GM10847 (cell line): ENCODE results near the gene NUP153.
A peak's percentile ranks its signal among the peaks of the same experiment; 100 is the strongest.

Source experiments
- POLR2A ChIP-seq: IDR thresholded peaks from 2 replicates; pipeline ENCODE4 v1.6.1; 2011; ENCODE audit not compliant: insufficient read length; ENCODE audit errors: extremely low read depth

The NUP153 gene

DNA sequence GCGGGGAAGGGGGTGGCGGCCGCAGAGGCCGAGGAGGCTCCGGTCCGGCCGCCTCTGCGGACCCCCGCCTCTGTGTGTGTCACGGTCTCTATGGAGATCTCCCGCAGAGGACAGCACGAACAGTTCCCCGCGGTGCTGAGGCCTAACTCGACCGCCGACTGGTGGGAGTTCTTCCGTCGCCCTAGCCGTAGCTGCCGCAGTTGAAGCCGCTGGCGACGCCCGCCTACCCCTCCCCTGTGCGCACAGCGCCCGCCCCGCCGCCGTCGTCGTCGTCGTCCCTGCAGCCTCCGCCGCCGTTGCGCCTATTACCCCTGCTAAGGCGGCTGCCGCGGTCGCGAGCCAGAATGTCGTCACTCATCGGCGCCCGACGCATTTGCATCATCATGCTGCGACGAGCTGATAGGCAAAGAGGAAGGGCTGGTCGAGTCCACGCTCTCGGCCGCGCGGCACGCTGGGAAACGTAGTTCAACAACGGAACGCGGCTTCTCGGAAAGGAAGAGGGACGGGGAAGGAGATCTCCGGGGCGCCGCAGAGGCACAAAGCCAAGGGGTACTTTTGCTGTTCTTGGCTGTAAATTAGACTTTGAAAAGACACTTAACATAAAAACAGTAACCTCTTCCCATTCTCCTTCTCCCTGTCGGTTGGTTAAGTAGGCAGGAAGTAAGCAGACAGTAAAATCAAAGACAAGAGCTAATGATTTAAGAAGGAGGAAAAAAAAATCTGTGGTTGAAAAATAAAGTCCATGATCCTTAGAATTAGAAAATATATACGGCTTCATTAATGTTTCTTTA, at the start of gene NUP153:
TSS of gene NUP153 (minus strand) at position 346 of the 791 bp plus-strand sequence. CDS start 538 bp downstream, outside the sequence.
- TF ChIP-seq POLR2A, result peak; percentile 80

DNA sequence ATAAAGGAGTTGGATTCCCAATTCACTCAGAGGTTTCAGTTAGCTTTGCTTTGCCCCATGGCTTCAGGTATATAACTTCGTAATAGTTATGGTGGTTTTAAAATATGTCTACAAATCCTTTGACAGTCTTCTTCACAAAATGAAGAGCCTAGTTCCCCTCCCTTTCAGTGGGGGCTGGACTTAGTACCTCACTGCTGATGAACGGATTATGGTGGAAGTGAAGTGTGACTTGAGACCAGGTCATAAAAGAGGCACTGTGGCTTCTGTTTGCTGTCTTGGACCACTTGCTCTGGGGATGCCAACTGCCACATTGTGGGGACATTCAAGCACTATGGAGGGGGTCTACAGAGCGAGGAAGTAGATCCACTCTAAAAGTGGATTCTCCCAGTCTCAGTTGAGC, 47.5 kb upstream of the NUP153 start:
- no peak for TF ChIP-seq POLR2A

- no peak for TF ChIP-seq POLR2A
Measured at GRCh38 chr6:17744019-17744756, 37.5 kb upstream of the NUP153 start.

GRCh38 chr6:17741507-17741906, 34.8 kb upstream of the NUP153 start:
- no peak for TF ChIP-seq POLR2A

GRCh38 chr6:17740559-17741220, 34.0 kb upstream of the NUP153 start:
- TF ChIP-seq POLR2A, result no peak

DNA sequence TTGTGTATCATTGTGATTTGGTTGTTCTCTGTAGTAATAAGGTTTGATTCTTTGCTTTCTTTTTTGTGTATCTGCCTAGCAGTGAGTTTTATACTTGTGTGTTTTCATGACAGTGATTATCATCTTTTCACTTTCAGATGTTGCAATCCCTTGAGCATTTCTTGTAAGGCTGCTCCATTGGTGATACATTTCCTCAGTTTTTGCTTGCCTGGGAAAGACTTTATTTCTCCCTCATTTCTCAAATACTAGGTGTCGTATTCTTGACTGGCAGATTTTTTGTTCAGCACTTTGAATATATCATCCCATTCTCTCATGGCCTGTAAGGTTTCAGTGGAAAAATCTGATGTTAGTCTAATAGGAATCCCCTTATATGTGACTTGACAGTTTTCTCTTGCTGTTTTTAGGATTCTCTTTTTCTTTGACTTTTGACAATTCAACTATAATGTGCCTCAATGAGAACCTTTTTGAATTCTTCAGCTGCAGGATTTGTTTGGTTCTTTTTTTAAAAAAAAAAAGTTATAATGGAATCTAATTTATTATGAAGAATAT, 31.1 kb upstream of the NUP153 start:
- TF ChIP-seq POLR2A, result no peak

- TF ChIP-seq POLR2A, result no peak
Measured at GRCh38 chr6:17730078-17730704, 23.5 kb upstream of the NUP153 start.

DNA sequence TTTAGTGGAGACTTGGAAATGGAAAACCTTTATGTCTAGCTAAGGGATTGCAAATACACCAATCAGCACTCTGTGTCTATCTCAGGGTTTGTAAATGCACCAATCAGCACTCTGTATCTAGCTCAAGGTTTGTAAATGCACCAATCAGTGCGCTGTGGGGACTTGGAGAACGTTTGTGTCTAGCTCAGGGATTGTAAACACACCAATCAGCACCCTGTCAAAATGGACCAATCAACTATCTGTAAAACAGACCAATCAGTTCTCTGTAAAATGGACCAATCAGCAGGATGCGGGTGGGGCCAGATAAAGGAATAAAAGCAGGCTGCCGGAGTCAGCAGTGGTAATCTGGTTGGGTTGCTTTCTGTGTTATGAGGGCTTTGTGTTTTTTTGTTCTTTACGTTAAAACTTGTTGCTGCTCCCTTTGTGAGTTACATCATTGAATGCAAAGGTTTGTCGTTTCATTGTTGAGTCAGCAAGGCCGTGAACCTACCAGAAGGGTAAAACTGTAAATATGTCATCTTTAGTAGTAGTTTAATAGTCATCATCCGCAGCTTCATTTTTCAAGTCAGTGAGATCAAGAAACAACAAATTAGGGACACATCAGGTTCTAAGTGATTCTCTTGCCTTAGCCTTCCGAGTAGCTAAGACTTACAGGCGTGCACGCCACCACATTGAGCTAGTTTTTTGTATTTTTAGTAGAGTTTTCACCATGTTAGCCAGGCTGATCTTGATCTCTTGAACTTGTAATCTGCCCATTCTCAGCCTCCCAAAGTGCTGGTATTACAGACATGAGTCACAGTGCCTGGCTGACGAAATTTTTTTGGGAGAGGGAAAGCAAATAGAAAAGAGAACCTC, 22.7 kb upstream of the NUP153 start:
- no peak for TF ChIP-seq POLR2A

DNA sequence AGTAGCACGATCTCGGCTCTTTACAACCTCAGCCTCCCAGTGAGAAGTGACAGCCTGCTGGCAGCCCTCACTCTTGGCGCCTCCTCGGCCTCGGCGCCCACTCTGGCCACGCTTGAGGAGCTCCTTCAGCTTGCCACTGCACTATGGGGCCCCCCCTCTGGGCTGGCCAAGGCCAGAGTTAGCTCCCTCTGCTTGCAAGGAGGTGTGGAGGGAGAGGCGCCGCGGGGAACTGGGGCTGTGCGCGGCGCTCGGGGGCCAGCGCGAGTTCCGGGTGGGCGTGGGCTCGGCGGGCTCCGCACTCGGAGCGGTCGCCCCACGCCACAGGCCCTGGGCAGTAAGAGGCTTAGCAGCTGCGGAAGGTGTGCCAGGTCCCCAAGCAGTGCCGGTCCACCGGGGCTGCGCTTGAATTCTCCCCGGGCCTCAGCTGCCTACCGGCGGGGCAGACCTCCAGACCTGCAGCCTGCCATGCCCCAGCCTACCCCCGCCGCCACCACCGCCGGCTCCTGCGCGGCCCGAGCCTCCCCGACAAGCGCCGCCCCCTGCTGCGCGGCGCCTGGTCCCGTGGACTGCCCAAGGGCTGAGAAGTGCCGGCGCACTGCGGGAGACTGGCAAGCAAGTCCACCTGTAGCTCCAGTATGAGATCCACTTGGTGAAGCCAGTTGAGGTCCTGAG, 22.0 kb upstream of the NUP153 start:
- no peak for TF ChIP-seq POLR2A

- no peak for TF ChIP-seq POLR2A
Measured at GRCh38 chr6:17725083-17725482, 18.4 kb upstream of the NUP153 start.

GRCh38 chr6:17724341-17724740, 17.6 kb upstream of the NUP153 start:
- no peak for TF ChIP-seq POLR2A

- no peak for TF ChIP-seq POLR2A
Measured at GRCh38 chr6:17721671-17722070, 14.9 kb upstream of the NUP153 start.

GRCh38 chr6:17719323-17720041, 12.8 kb upstream of the NUP153 start:
- no peak for TF ChIP-seq POLR2A
